ENCODE measurements around the gene QTRT2.

QTRT2 gene

DNA sequence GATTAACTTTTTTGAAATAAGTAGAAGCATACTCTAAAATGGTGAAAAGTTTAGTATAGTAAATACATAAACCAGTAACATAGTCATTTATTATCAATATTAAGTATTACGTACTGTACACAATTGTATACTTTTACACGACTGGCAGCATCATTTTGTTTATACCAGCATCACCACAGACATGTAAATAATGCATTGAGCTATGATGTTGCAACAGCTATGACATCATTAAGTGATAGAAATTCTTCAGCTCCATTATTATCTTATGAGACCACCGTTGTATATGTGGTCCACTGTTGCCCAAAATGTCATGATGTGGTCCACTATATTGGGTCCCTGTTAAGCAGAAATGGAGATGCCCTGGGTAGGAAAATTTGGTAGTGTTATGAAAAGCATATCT is 71.0 kb downstream of the QTRT2 start:
- no peak for DNase-seq

DNA sequence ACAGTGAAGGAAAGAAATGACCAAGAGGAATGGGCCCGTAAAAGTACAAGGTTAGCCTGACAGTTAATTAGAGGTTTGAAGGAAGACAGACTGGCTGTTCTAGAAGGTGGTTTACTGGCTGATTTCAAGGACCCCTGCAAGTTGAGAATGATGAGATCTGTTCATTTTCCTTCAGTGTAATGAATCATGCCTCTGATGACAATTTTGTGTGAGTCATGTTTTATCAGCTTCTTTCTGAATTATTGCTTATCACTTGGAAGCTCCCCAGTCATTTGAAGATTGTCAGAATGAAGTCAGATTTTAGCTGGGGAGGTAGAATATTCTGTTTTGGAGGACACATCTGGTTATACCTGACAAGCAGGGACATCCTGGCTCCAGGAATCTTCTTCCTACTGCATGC is 71.7 kb downstream of the QTRT2 start:
- DNase-seq, result no peak

DNA sequence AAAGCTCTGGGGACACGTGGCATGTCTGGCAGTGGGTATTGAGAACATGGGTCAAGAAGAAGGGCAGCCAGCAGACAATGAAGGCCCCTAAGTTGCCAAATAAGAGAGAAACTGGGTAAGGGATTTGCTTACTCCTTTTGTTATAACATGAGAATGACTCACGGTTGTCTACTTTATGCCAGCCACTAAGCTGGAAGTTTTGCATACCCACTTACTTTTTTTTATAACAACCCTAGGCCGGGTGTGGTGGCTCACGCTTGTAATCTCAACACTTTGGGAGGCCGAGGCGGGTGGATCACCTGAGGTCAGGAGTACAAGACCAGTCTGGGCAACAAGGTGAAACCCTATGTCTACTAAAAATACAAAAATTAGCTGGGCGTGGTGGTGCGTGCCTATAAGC is 72.3 kb downstream of the QTRT2 start:
- DNase-seq, result no peak

GRCh38 chr3:114132500-114132899 is 76.0 kb downstream of the QTRT2 start:
- DNase-seq, result no peak

GRCh38 chr3:114133947-114134346 is 77.4 kb downstream of the QTRT2 start:
- no peak for DNase-seq

All from activated CD4-positive, alpha-beta T cell treated with anti-CD3 and anti-CD28 coated beads, Interleukin-2, amount 50 U/mL, for 1 hour (primary cell).